H1 (cell line): ENCODE results near the gene TMEM198. TPM values are rescaled to one million over a fixed set of nuclear protein-coding genes. Genes with fewer than 3 reads are reported as not detected.
A peak's percentile ranks its signal among the peaks of the same experiment; 100 is the strongest.

Source experiments
- CTCF ChIA-PET: fragments of 300-600 bp; sonication (Branson Sonifier 250); formaldehyde crosslinking; loops from one replicate; lab custom pipeline; 2021; ENCODE audit not compliant: partially characterized antibody; lab: Charles Lee
- POLR2A ChIA-PET: fragments of 300-600 bp; sonication (Branson Sonifier 250); formaldehyde crosslinking; loops from one replicate; lab custom pipeline; 2021; ENCODE audit warnings: inconsistent platforms; ENCODE audit not compliant: partially characterized antibody; lab: Charles Lee
- DNase-seq, 2 experiments: peaks; one replicate each; pipeline versions ENCODE4 v3.0.0 to v3.0.0-alpha.2; 2010 to 2022; ENCODE audit warnings: low spot score in 2 of 2, low read depth in 1 of 2, mixed read lengths in 1 of 2
- FAIRE-seq: peaks from 2 replicates; lab custom pipeline; 2011; peaks lifted over from hg19 to GRCh38; lab: Jason Lieb, UNC
- H2AFZ ChIP-seq: 2 replicates; pipeline ENCODE4 v1.8.1; 2012; ENCODE audit warnings: low read length, inconsistent platforms
- H2AK5ac ChIP-seq: 2 replicates; pipeline ENCODE4 v1.6.1; 2013; ENCODE audit warnings: low read depth, low read length
- H2BK120ac ChIP-seq: replicated peaks from 2 replicates; pipeline ENCODE3; 2013; ENCODE audit warnings: low read depth, low read length, inconsistent platforms
- H2BK12ac ChIP-seq: 2 replicates; pipeline ENCODE4 v1.6.1; 2013; ENCODE audit warnings: low read depth, low read length
- H2BK15ac ChIP-seq: 2 replicates; pipeline ENCODE4 v1.6.1; 2013; ENCODE audit warnings: low read length
- H2BK20ac ChIP-seq: 2 replicates; pipeline ENCODE4 v1.6.1; 2013; ENCODE audit warnings: low read length
- H2BK5ac ChIP-seq: 2 replicates; pipeline ENCODE4 v1.6.1; 2013; ENCODE audit warnings: low read depth, low read length
- H3K14ac ChIP-seq: 2 replicates; pipeline ENCODE4 v1.6.1; 2013; ENCODE audit warnings: inconsistent platforms; ENCODE audit not compliant: insufficient read length
- H3K18ac ChIP-seq: 2 replicates; pipeline ENCODE4 v1.6.1; 2013; ENCODE audit warnings: low read length; ENCODE audit errors: extremely low read depth
- H3K23ac ChIP-seq: 2 replicates; pipeline ENCODE4 v1.6.1; 2013; ENCODE audit warnings: inconsistent platforms; ENCODE audit not compliant: insufficient read length
- H3K23me2 ChIP-seq: 2 replicates; pipeline ENCODE4 v1.6.1; 2013; ENCODE audit warnings: low read depth, low read length
- H3K27ac ChIP-seq: 2 replicates; pipeline ENCODE4 v1.6.1; 2011; ENCODE audit warnings: low read depth, low read length, inconsistent platforms
- H3K27me3 ChIP-seq, 4 experiments: replicated peaks in 1 of 4; 1 replicate in 1 of 4; 2 replicates in 3 of 4; pipeline versions ENCODE4 v1.6.1 to v1.8.1; 2011 to 2013; ENCODE audit warnings: low read length in 3 of 4, mild to moderate bottlenecking in 3 of 4, inconsistent platforms in 2 of 4, mixed read lengths in 2 of 4, moderate library complexity in 1 of 4; ENCODE audit not compliant: control insufficient read depth in 3 of 4, insufficient read depth in 3 of 4; ENCODE audit errors: extremely low read depth in 1 of 4
- H3K36me3 ChIP-seq, 4 experiments: 2 replicates each; pipeline versions ENCODE4 v1.6.1 to v1.8.1; 2011 to 2013; ENCODE audit warnings: mild to moderate bottlenecking in 4 of 4, low read length in 3 of 4, moderate library complexity in 2 of 4, control low read depth in 1 of 4, inconsistent platforms in 1 of 4; ENCODE audit not compliant: insufficient read depth in 4 of 4, control insufficient read depth in 2 of 4
- H3K4ac ChIP-seq: replicated peaks from 2 replicates; pipeline ENCODE3; 2013; ENCODE audit warnings: low read length, low read depth, mixed read lengths, inconsistent platforms; ENCODE audit not compliant: insufficient read length
- H3K4me1 ChIP-seq, 4 experiments: replicated peaks in 1 of 4; 1 replicate in 1 of 4; 2 replicates in 3 of 4; pipeline versions ENCODE4 v1.6.1 to v1.8.1; 2011 to 2013; ENCODE audit warnings: low read length in 3 of 4, inconsistent platforms in 2 of 4, mixed read lengths in 1 of 4; ENCODE audit not compliant: insufficient read depth in 4 of 4, control insufficient read depth in 3 of 4
- H3K4me2 ChIP-seq, 2 experiments: 2 replicates each; pipeline versions ENCODE4 v1.6.1 to v1.8.1; 2011 to 2013; ENCODE audit warnings: low read depth in 2 of 2, low read length in 2 of 2, control low read depth in 1 of 2, inconsistent platforms in 1 of 2, mild to moderate bottlenecking in 1 of 2; ENCODE audit not compliant: insufficient read depth in 1 of 2
- H3K4me3 ChIP-seq, 4 experiments: fragments of 200-600, 300-600 bp in 1 of 4; sonication (generic), shearing (Covaris generic), sonication (Bioruptor Twin) in 1 of 4; 2 replicates each; pipeline versions ENCODE4 v1.5.1 to v1.8.1; 2011 to 2016; ENCODE audit warnings: low read length in 4 of 4, low read depth in 3 of 4, control low read depth in 2 of 4, inconsistent platforms in 2 of 4, mild to moderate bottlenecking in 2 of 4, mixed read lengths in 1 of 4, moderate library complexity in 1 of 4; ENCODE audit not compliant: insufficient read depth in 2 of 4; ENCODE audit errors: extremely low read depth in 1 of 4
- H3K56ac ChIP-seq: replicated peaks from 2 replicates; pipeline ENCODE3; 2013; ENCODE audit warnings: low read depth, mild to moderate bottlenecking, mixed read lengths, low read length, inconsistent platforms; ENCODE audit not compliant: insufficient read length
- H3K79me1 ChIP-seq: 2 replicates; pipeline ENCODE4 v1.6.1; 2013; ENCODE audit warnings: low read depth, low read length, control low read depth
- H3K79me2 ChIP-seq, 2 experiments: 2 replicates each; pipeline versions ENCODE4 v1.6.1 to v1.8.1; 2012 to 2013; ENCODE audit warnings: low read length in 2 of 2, mild to moderate bottlenecking in 2 of 2, inconsistent platforms in 1 of 2; ENCODE audit not compliant: insufficient read depth in 2 of 2, control insufficient read depth in 1 of 2
- H3K9ac ChIP-seq, 4 experiments: replicated peaks in 1 of 4; 1 replicate in 1 of 4; 2 replicates in 3 of 4; pipeline versions ENCODE4 v1.6.1 to v1.8.1; 2011 to 2013; ENCODE audit warnings: low read depth in 3 of 4, low read length in 3 of 4, control low read depth in 2 of 4, mild to moderate bottlenecking in 2 of 4, moderate library complexity in 2 of 4, inconsistent platforms in 1 of 4; ENCODE audit errors: extremely low read depth in 1 of 4
- H3K9me3 ChIP-seq, 2 experiments: 2 replicates each; pipeline versions ENCODE4 v1.6.1 to v1.8.1; 2012 to 2013; ENCODE audit warnings: mild to moderate bottlenecking in 2 of 2, moderate library complexity in 2 of 2, control low read depth in 1 of 2, inconsistent platforms in 1 of 2, low read depth in 1 of 2, low read length in 1 of 2, mixed read lengths in 1 of 2; ENCODE audit not compliant: insufficient read depth in 2 of 2
- H4K20me1 ChIP-seq, 2 experiments: replicated peaks in 1 of 2; 2 replicates each; pipeline versions ENCODE3 to v1.8.1; 2011 to 2013; ENCODE audit warnings: inconsistent platforms in 2 of 2, low read length in 2 of 2, mild to moderate bottlenecking in 1 of 2; ENCODE audit not compliant: insufficient read depth in 2 of 2, control insufficient read depth in 1 of 2
- H4K5ac ChIP-seq: 2 replicates; pipeline ENCODE4 v1.6.1; 2013; ENCODE audit warnings: low read length, low read depth, mixed read lengths, inconsistent platforms; ENCODE audit not compliant: insufficient read length
- H4K8ac ChIP-seq: 2 replicates; pipeline ENCODE4 v1.8.0; 2013; ENCODE audit warnings: mild to moderate bottlenecking, moderate library complexity, low read length, inconsistent platforms; ENCODE audit not compliant: insufficient read depth; ENCODE audit errors: extremely low read depth
- H4K91ac ChIP-seq: replicated peaks from 2 replicates; pipeline ENCODE3; 2013; ENCODE audit warnings: low read length, mixed read lengths, inconsistent platforms; ENCODE audit not compliant: insufficient read length
- CTCF ChIP-seq, 3 experiments: IDR thresholded peaks; 1 replicate in 2 of 3; 2 replicates in 1 of 3; pipeline versions ENCODE4 v1.5.1 to v1.6.1; 2011; ENCODE audit warnings: low read length in 3 of 3, mild to moderate bottlenecking in 3 of 3, inconsistent platforms in 2 of 3, low read depth in 1 of 3, moderate library complexity in 1 of 3; ENCODE audit not compliant: insufficient read depth in 1 of 3; ENCODE audit errors: control extremely low read depth in 1 of 3
- JUND ChIP-seq: IDR thresholded peaks from 2 replicates; pipeline ENCODE4 v1.6.1; 2011; ENCODE audit warnings: mild to moderate bottlenecking, improper control_type of control experiment, low read length
- KDM1A ChIP-seq: fragments of 200-600, 300-600 bp; sonication (generic); IDR thresholded peaks from 2 replicates; pipeline ENCODE4 v1.7.1; 2016; ENCODE audit warnings: mild to moderate bottlenecking, low read length, borderline replicate concordance
- RAD21 ChIP-seq, 2 experiments: IDR thresholded peaks in 1 of 2; conservative IDR thresholded peaks in 1 of 2; 2 replicates each; pipeline ENCODE4 v1.6.1; 2011; ENCODE audit warnings: low read depth in 2 of 2, low read length in 2 of 2, improper control_type of control experiment in 1 of 2, inconsistent platforms in 1 of 2, mild to moderate bottlenecking in 1 of 2, moderate library complexity in 1 of 2
- SP1 ChIP-seq: IDR thresholded peaks from 2 replicates; pipeline ENCODE4 v1.6.1; 2011; ENCODE audit warnings: low read depth, low read length
- WGBS, 2 experiments: shearing (Covaris generic) in 1 of 2; methylation state at CpG; one replicate each; pipeline versions ENCODE4 v1.1.6 to v1.1.7; 2013 to 2015; ENCODE audit warnings: low lambda C conversion rate in 2 of 2, mixed read lengths in 2 of 2, inconsistent platforms in 1 of 2, low coverage in 1 of 2, missing lambda C conversion rate in 1 of 2; ENCODE audit not compliant: insufficient replicate concordance in 2 of 2, insufficient coverage in 1 of 2, insufficient read length in 1 of 2; ENCODE audit errors: extremely low coverage in 1 of 2, missing lambda C conversion rate in 1 of 2; 5-methylcytosine and 5-hydroxymethylcytosine counted together
- polyA plus RNA-seq, 7 experiments: library from polyadenylated mRNA; depleted of rRNA in 3 of 7; stranded (reverse) in 5 of 7; unstranded in 2 of 7; fragments of >200 nt in 5 of 7; fragments of 200-250 nt in 2 of 7; gene quantifications; 1 replicate in 5 of 7; 2 replicates in 1 of 7; 4 replicates in 1 of 7; pipeline versions ENCODE4 v1.2.1 to v1.2.3, GENCODE V29; 2011 to 2013; ENCODE audit warnings: missing spikeins in 2 of 7, mixed read lengths in 2 of 7
- total RNA-seq: library from RNA; stranded (reverse); fragmentation: NEBNext Ultra II Directional; extraction: Animal tissue kit (Norgen Biotek cat#: 25700); gene quantifications from 2 replicates; pipeline ENCODE4 v1.2.1, GENCODE V29; 2021

The TMEM198 gene
- total and polyA plus RNA-seq, 2 of the 8 experiments (the other 6 are each of a cell fraction or from before 2014, with no cell fraction given), result 10.2 to 10.4 TPM

GRCh38 chr2:219537657-219538488, 6.0 kb upstream of the TMEM198 start:
- Histone ChIP-seq H2BK15ac (no peak overlapping the region; the same call in 1 of the 2 replicates), H4K20me1 (peaks cover 10 to 11% of the 10 kb centered on the region in 2 experiments), H2BK12ac (no peak overlapping the region), H3K27me3 (no peaks in the 10 kb centered on the region; a peak in 1 of 7 replicates), H2BK5ac (peak overlapping the region; percentile 75; the same call in 1 of the 2 replicates), H4K91ac (no peak overlapping the region), H3K79me1 (peaks cover 4% of the 10 kb centered on the region; the same call in 1 of the 2 replicates), H2AK5ac (no peak overlapping the region), H3K36me3 (peaks cover 4 to 22% (median 12%) of the 10 kb centered on the region in 4 experiments; a peak in 6 of 8 replicates), H3K4me2 (peak overlapping the region; percentile 1 to 32; a peak in 3 of 4 replicates), H3K9ac (no peak overlapping the region), H3K14ac (no peak overlapping the region), H3K23ac (no peak overlapping the region), H3K4ac (no peak overlapping the region), H3K4me3 (no peak overlapping the region), H3K23me2 (peaks cover 9% of the 10 kb centered on the region; the same call in 1 of the 2 replicates), H3K79me2 (peaks cover 0 to 6% of the 10 kb centered on the region in 2 experiments; a peak in 1 of 4 replicates), H4K8ac (no peak overlapping the region; the same call in 1 of the 2 replicates), H4K5ac (no peak overlapping the region), H3K9me3 (no peaks in the 10 kb centered on the region), H3K56ac (no peak overlapping the region), H3K27ac (no peak overlapping the region), H3K18ac (peak overlapping the region; percentile 6), H2AFZ (no peak overlapping the region), H2BK120ac (no peak overlapping the region), H2BK20ac (no peak overlapping the region), H3K4me1 (peaks cover 5 to 25% (median 16%) of the 10 kb centered on the region in 4 experiments)
- TF ChIP-seq CTCF (IDR thresholded peaks at IDR 0.05; ENCODE audit: control extremely low read depth in 1 of 3, insufficient read depth in 1 of 3, low read depth in 1 of 3, low read length in 3 of 3) (peak in 1 of 3 experiments; percentile 25; a peak in 1 of 4 replicates), RAD21 (IDR thresholded peaks at IDR 0.05 in 1 of 2, conservative IDR thresholded peaks at IDR 0.05 in 1 of 2; ENCODE audit: low read depth in 2 of 2, low read length in 2 of 2) (peak in 1 of 2 experiments; percentile 26; a peak in 1 of 4 replicates), KDM1A (no peak), SP1 (no peak), JUND (no peak)
- DNase-seq (no peak), FAIRE-seq (no peak)
- ChIA-PET CTCF (interaction anchor here (0.6 to 113.1 kb wide), 25 partner anchors 16 to 317 kb away, joined by 3 to 7248 read pairs (median 6); partner anchors contain the start of genes ASIC4, DES, DNAJB2 and GMPPA), POLR2A (interaction anchor here (0.6 to 5.4 kb wide), 14 partner anchors 10 to 113 kb away, joined by 3 to 23 read pairs (median 4); partner anchors contain the start of genes GMPPA and STK11IP)
- WGBS, 2 experiments, result 63% methylated on average over 6 of the region's 15 CpGs; no CpG with 5 or more reads in 1 of the 2 experiments
